ENCODE measurements around the gene VAV2. TPM values are rescaled to one million over a fixed set of nuclear protein-coding genes. Genes with fewer than 3 reads are reported as not detected.
A peak's percentile ranks its signal among the peaks of the same experiment; 100 is the strongest.

Gene VAV2
- total and polyA plus RNA-seq, 2 donors = 9.8 to 13.7 TPM

GRCh38 chr9:133742849-133743444 is 249.2 kb downstream of the VAV2 start:
- DNase-seq (ENCODE audit: extremely low spot score) = no peak
- 14% methylated on average over 8 of the region's 8 CpGs for WGBS
- Histone ChIP-seq H3K36me3 (ENCODE audit: insufficient read depth) (no peaks in the 10 kb centered on the region), H3K4me1 (ENCODE audit: insufficient read depth) (no peaks in the 10 kb centered on the region), H3K4me3 (ENCODE audit: low read depth, low read length) (no peak overlapping the region), H3K27ac (ENCODE audit: low read depth) (no peak overlapping the region)

GRCh38 chr9:133742251-133742650 is 249.9 kb downstream of the VAV2 start:
- WGBS = 90% methylated on average over 7 of the region's 7 CpGs
- no peaks in the 10 kb centered on the region for H3K36me3 ChIP-seq (ENCODE audit: insufficient read depth)
- no peak overlapping the region for H3K27ac ChIP-seq (ENCODE audit: low read depth)
- no peak overlapping the region for H3K4me3 ChIP-seq (ENCODE audit: low read depth, low read length)
- H3K4me1 ChIP-seq (ENCODE audit: insufficient read depth) = no peaks in the 10 kb centered on the region
- no peak for DNase-seq (ENCODE audit: extremely low spot score)

- no peak overlapping the region for H3K27ac ChIP-seq (ENCODE audit: low read depth)
- no peaks in the 10 kb centered on the region for H3K36me3 ChIP-seq (ENCODE audit: insufficient read depth)
- WGBS = 90% methylated on average over 14 of the region's 14 CpGs
- H3K4me3 ChIP-seq (ENCODE audit: low read depth, low read length) = no peak overlapping the region
- DNase-seq (ENCODE audit: extremely low spot score) = no peak
- no peaks in the 10 kb centered on the region for H3K4me1 ChIP-seq (ENCODE audit: insufficient read depth)
Observed at GRCh38 chr9:133741716-133742115, 250.4 kb downstream of the VAV2 start.

GRCh38 chr9:133740911-133741310 is 251.2 kb downstream of the VAV2 start:
- no peak for DNase-seq (ENCODE audit: extremely low spot score)
- Histone ChIP-seq H3K27ac (ENCODE audit: low read depth) (no peak overlapping the region), H3K36me3 (ENCODE audit: insufficient read depth) (no peaks in the 10 kb centered on the region), H3K4me1 (ENCODE audit: insufficient read depth) (no peaks in the 10 kb centered on the region), H3K4me3 (ENCODE audit: low read depth, low read length) (no peak overlapping the region)
- 81% methylated on average over 8 of the region's 8 CpGs for WGBS

GRCh38 chr9:133739408-133740280 is 252.5 kb downstream of the VAV2 start:
- Histone ChIP-seq H3K4me3 (ENCODE audit: low read depth, low read length) (no peak overlapping the region), H3K4me1 (ENCODE audit: insufficient read depth) (no peaks in the 10 kb centered on the region), H3K36me3 (ENCODE audit: insufficient read depth) (no peaks in the 10 kb centered on the region), H3K27ac (ENCODE audit: low read depth) (no peak overlapping the region)
- 82% methylated on average over 17 of the region's 17 CpGs for WGBS
- DNase-seq (ENCODE audit: extremely low spot score) = no peak

GRCh38 chr9:133738640-133739225 is 253.4 kb downstream of the VAV2 start:
- 75% methylated on average over 13 of the region's 13 CpGs for WGBS
- DNase-seq (ENCODE audit: extremely low spot score) = no peak
- Histone ChIP-seq H3K36me3 (ENCODE audit: insufficient read depth) (no peaks in the 10 kb centered on the region), H3K4me1 (ENCODE audit: insufficient read depth) (no peaks in the 10 kb centered on the region), H3K4me3 (ENCODE audit: low read depth, low read length) (no peak overlapping the region), H3K27ac (ENCODE audit: low read depth) (no peak overlapping the region)

GRCh38 chr9:133737774-133738639 is 254.1 kb downstream of the VAV2 start, which contains the start of gene SARDH:
SARDH (minus strand) TSS chr9:133738352; CDS start chr9:133734173, 4,179 bp downstream.
- Histone ChIP-seq H3K36me3 (ENCODE audit: insufficient read depth) (no peaks in the 10 kb centered on the region), H3K27ac (ENCODE audit: low read depth) (no peak within 1 kb of the TSS), H3K4me3 (ENCODE audit: low read depth, low read length) (peak within 1 kb of the TSS; percentile 36), H3K4me1 (ENCODE audit: insufficient read depth) (no peaks in the 10 kb centered on the region)
- DNase-seq (ENCODE audit: extremely low spot score) = no peak
- 13% methylated on average over 25 of the region's 25 CpGs for WGBS

- DNase-seq (ENCODE audit: extremely low spot score) = no peak
- WGBS = 59% methylated on average over 15 of the region's 15 CpGs
- Histone ChIP-seq H3K27ac (ENCODE audit: low read depth) (no peak overlapping the region), H3K4me1 (ENCODE audit: insufficient read depth) (no peaks in the 10 kb centered on the region), H3K36me3 (ENCODE audit: insufficient read depth) (no peaks in the 10 kb centered on the region), H3K4me3 (ENCODE audit: low read depth, low read length) (peak overlapping the region; percentile 36)
Observed at GRCh38 chr9:133737071-133737773, 254.9 kb downstream of the VAV2 start.

GRCh38 chr9:133735931-133736330 is 256.2 kb downstream of the VAV2 start:
- H3K27ac ChIP-seq (ENCODE audit: low read depth) = no peak overlapping the region
- no peaks in the 10 kb centered on the region for H3K4me1 ChIP-seq (ENCODE audit: insufficient read depth)
- H3K4me3 ChIP-seq (ENCODE audit: low read depth, low read length) = no peak overlapping the region
- no peak for DNase-seq (ENCODE audit: extremely low spot score)
- WGBS = 90% methylated on average over 8 of the region's 8 CpGs
- no peaks in the 10 kb centered on the region for H3K36me3 ChIP-seq (ENCODE audit: insufficient read depth)

GRCh38 chr9:133735415-133735775 is 256.7 kb downstream of the VAV2 start:
- no peaks in the 10 kb centered on the region for H3K4me1 ChIP-seq (ENCODE audit: insufficient read depth)
- 75% methylated on average over 10 of the region's 10 CpGs for WGBS
- H3K36me3 ChIP-seq (ENCODE audit: insufficient read depth) = no peaks in the 10 kb centered on the region
- DNase-seq (ENCODE audit: extremely low spot score) = no peak
- H3K4me3 ChIP-seq (ENCODE audit: low read depth, low read length) = no peak overlapping the region
- H3K27ac ChIP-seq (ENCODE audit: low read depth) = no peak overlapping the region

GRCh38 chr9:133734590-133735414 is 257.3 kb downstream of the VAV2 start:
- DNase-seq (ENCODE audit: extremely low spot score) = no peak
- 75% methylated on average over 23 of the region's 23 CpGs for WGBS
- no peak overlapping the region for H3K27ac ChIP-seq (ENCODE audit: low read depth)
- H3K4me3 ChIP-seq (ENCODE audit: low read depth, low read length) = no peak overlapping the region
- no peaks in the 10 kb centered on the region for H3K36me3 ChIP-seq (ENCODE audit: insufficient read depth)
- no peaks in the 10 kb centered on the region for H3K4me1 ChIP-seq (ENCODE audit: insufficient read depth)

GRCh38 chr9:133733796-133734533 is 258.2 kb downstream of the VAV2 start:
- Histone ChIP-seq H3K4me3 (ENCODE audit: low read depth, low read length) (no peak overlapping the region), H3K4me1 (ENCODE audit: insufficient read depth) (no peaks in the 10 kb centered on the region), H3K27ac (ENCODE audit: low read depth) (no peak overlapping the region), H3K36me3 (ENCODE audit: insufficient read depth) (no peaks in the 10 kb centered on the region)
- 85% methylated on average over 21 of the region's 21 CpGs for WGBS
- DNase-seq (ENCODE audit: extremely low spot score) = no peak

All from urinary bladder (tissue), 4 donors.